Central memory CD4-positive, alpha-beta T cell (primary cell): Measurements from ENCODE around the gene SPAM1.
"Not testable (repeated sequence)": the region's sequence is repeated elsewhere in the genome, so short reads cannot be mapped to it uniquely, and the experiment has no call there.

ENCODE experiments used
- DNase-seq: peaks from one replicate; pipeline ENCODE4 v3.0.0; 2022

The SPAM1 gene

GRCh38 chr7:123958186-123958703 lies 33.2 kb downstream of the SPAM1 start:
- no peak for DNase-seq

GRCh38 chr7:123961771-123962170 lies 36.7 kb downstream of the SPAM1 start:
- no peak for DNase-seq

- DNase-seq, result no peak
These were observed 41.9 kb downstream of the SPAM1 start for GRCh38 chr7:123966936-123967335.

DNA sequence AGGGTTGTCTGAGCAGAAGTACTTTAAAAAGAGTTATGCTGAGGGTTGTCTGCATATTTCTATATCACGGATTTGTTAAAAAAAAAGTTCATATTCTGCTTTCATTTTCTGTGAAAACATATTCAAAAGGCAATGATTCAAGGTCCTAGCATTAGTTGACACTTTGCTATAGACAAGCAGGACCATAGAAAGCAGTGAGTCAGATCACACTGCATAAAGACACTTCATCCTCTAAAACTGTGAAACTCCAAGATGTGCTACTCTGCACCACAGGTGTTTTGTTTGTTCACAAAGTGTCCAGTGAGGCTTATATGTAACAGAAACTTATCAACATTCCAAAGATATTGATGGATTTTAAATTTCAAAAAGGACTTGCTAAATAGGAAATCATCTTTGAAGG lies 47.0 kb downstream of the SPAM1 start:
- no peak for DNase-seq

- DNase-seq, result no peak
These were observed 47.8 kb downstream of the SPAM1 start for GRCh38 chr7:123972831-123973230.

GRCh38 chr7:123974326-123974908 lies 49.4 kb downstream of the SPAM1 start:
- DNase-seq, result no peak

- DNase-seq, result no peak
These were observed 50.0 kb downstream of the SPAM1 start for GRCh38 chr7:123975084-123975483.

DNA sequence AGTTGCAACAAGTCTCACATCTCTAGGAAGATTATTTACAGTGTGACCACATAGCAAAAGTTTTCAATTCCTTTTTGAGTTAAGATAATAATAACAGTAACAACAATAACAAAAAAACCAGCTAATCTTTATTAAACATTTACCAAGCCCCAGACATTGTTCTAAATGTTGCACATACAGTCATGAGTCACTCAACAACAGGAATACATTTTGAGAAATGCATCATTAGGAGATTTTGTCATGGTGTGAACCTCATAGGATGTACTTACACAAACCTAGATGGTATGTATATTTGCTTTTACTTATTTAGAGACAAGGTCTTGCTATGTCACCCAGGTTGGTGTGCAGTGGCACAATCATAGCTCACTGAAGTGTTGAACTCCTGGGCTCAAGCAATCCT lies 52.0 kb downstream of the SPAM1 start:
- no peak for DNase-seq

DNA sequence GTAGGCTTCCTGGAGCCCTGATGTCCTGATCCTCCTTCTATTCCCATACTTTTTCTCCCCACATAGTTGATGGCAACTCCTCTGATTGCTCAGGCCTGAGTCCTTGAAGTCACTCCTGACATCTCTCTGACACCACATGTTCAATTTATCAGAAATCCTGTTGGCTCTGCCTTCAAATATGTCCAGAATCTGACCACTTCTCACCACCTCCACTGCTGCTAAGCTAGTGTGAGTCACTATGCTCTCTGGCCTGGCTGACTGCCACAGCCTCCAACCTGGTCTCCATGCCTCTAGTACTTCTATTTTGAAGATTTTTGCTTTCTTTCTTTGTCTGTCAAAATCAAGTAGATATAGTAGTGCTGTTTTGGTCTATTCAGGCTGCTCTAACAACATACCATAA lies 54.8 kb downstream of the SPAM1 start:
- DNase-seq, result no peak

GRCh38 chr7:123987445-123987844 lies 62.4 kb downstream of the SPAM1 start:
- no peak for DNase-seq

- no peak for DNase-seq
These were observed 68.0 kb downstream of the SPAM1 start for GRCh38 chr7:123992913-123993518.

DNA sequence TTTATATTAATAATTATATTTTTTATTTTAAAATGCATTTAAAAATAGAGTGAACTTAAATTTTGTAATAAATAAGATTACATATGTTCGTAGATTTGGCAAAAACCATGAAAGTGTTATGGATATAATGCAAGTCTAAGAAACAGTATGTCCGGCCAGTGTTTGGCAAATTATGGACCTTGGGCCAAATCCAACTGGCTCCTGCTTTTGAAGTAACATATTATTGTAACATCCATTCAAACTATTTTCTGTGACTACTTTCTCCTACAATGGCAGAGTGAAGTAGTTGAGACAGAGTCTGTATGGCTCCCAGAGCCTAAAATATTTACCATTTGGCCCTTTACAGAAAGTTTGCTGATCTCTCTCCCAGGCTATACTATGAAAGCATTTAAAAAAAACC lies 69.0 kb downstream of the SPAM1 start:
- DNase-seq, result no peak

DNA sequence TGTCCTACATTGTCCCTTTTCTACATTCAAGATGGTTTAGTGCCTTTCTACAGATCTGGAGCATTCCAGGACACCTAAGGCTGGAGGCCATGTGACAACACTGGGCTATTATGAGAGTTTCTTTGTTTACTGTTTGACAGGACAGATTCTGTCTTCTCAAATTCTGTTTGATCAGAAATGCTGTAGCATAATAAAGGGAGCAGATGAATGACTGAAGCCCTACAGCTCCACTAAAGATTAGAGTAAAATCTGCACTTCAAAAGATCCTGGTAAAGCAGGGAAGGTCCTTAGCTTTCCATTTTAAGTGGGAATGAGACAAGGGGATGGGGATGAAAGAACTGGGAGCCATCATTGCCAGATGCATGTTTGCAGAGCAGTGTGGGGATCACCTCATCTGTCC lies 69.4 kb downstream of the SPAM1 start:
- DNase-seq, result no peak

GRCh38 chr7:123995617-123996326 lies 70.7 kb downstream of the SPAM1 start:
- no peak for DNase-seq

GRCh38 chr7:123996327-123996625 lies 71.2 kb downstream of the SPAM1 start:
- DNase-seq, result no peak

GRCh38 chr7:123998921-123999320 lies 73.9 kb downstream of the SPAM1 start:
- DNase-seq, result no peak

DNA sequence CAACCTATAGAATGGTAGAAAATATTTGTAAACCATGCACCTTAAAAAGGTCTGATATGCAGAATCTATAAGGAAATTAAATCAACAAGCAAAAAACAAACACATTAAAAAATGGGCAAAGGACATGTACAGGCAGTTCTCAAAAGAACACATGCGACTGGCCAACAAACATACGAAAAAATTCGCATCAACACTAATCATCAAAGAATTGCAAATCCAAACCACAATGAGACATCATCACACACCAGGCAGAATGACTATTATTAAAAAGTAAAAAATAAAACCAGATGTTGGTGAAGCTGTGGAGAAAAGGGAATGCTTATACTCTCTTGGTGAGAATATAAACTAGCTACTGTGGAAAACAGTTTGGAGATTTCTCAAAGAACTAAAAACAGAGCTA lies 74.7 kb downstream of the SPAM1 start:
- no peak for DNase-seq

- not testable (repeated sequence) for DNase-seq
These were observed 83.3 kb downstream of the SPAM1 start for GRCh38 chr7:124008296-124008695.

DNA sequence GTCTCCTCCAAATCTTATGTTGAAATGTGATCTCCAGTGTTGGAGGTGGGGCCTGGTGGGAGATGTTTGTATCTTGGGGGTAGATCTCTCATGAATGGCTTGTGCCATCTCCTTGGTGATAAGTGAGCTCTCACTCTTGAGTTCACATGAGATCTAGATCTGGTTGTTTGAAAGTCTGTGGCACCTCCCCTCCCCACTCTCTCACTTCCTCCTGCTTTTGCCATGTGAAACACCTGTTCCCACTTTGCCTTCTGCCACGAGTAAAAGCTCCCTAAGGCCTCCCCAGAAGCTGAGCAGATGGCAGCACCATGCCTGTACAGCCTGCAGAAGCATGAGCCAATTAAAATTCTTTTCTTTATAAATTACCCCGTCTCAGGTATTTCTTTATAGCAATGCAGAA lies 84.3 kb downstream of the SPAM1 start:
- DNase-seq, result no peak
